Panc1 (cell line): ENCODE data around the gene ALDH1B1. TPM values are rescaled to one million over a fixed set of nuclear protein-coding genes. Genes with fewer than 3 reads are reported as not detected.

Source experiments
- ATAC-seq: fragments of 200-7000 bp; cut with Tn5 transposase; 2 replicates; pipeline ENCODE4 v1.9.1; 2020; ENCODE audit warnings: mild to moderate bottlenecking, moderate library complexity
- BruUV-seq: library from RNA; stranded (reverse); fragments of 400-500 nt; replicated peaks from 2 replicates; lab custom pipeline; 2021; lab: Mats Ljungman, UMichigan
- CTCF ChIA-PET: fragments of 300-600 bp; sonication (Branson Sonifier 250); formaldehyde crosslinking; loops from one replicate; lab custom pipeline; 2022; ENCODE audit warnings: antibody characterized with exemption; lab: Charles Lee
- POLR2A ChIA-PET: fragments of 300-600 bp; sonication (Branson Sonifier 250); formaldehyde crosslinking; loops from one replicate; lab custom pipeline; 2022; ENCODE audit warnings: antibody characterized with exemption; lab: Charles Lee
- DNase-seq: peaks from one replicate; pipeline ENCODE4 v3.0.0-alpha.2; 2010; ENCODE audit warnings: low read depth, low spot score
- H3K27ac ChIP-seq: 2 replicates; pipeline ENCODE4 v1.5.1; 2011; ENCODE audit warnings: mild to moderate bottlenecking, low read length, inconsistent platforms
- H3K27me3 ChIP-seq: fragments of 200-500 bp; sonication (Bioruptor generic); 2 replicates; pipeline ENCODE4 v1.6.0; 2014; ENCODE audit warnings: low read length, inconsistent platforms; ENCODE audit not compliant: control insufficient read depth, insufficient read depth
- H3K36me3 ChIP-seq: fragments of 200-500 bp; sonication (Bioruptor generic); 2 replicates; pipeline ENCODE4 v1.5.1; 2014; ENCODE audit warnings: inconsistent platforms, mild to moderate bottlenecking, low read length, moderate library complexity; ENCODE audit not compliant: control insufficient read depth, insufficient read depth
- H3K4me1 ChIP-seq: 2 replicates; pipeline ENCODE4 v1.5.1; 2011; ENCODE audit warnings: inconsistent platforms, mild to moderate bottlenecking, low read length, moderate library complexity; ENCODE audit not compliant: control insufficient read depth, insufficient read depth
- H3K4me3 ChIP-seq, 2 experiments: 2 replicates each; pipeline ENCODE4 v1.5.1; 2011 to 2012; ENCODE audit warnings: low read depth in 2 of 2, low read length in 2 of 2, mild to moderate bottlenecking in 2 of 2, inconsistent platforms in 1 of 2, moderate library complexity in 1 of 2
- H3K9me3 ChIP-seq: fragments of 200-500 bp; sonication (Bioruptor generic); 2 replicates; pipeline ENCODE4 v1.5.1; 2014; ENCODE audit warnings: low read depth, mild to moderate bottlenecking, inconsistent platforms, low read length, moderate library complexity; ENCODE audit not compliant: control insufficient read depth, insufficient read depth
- POLR2AphosphoS5 ChIP-seq: IDR thresholded peaks from 2 replicates; pipeline ENCODE4 v1.6.1; 2012; ENCODE audit warnings: mild to moderate bottlenecking, low read depth, low read length, moderate library complexity
- SIN3A ChIP-seq: IDR thresholded peaks from 2 replicates; pipeline ENCODE4 v1.6.1; 2012; ENCODE audit warnings: low read depth, mild to moderate bottlenecking, low read length, moderate library complexity, borderline replicate concordance; ENCODE audit not compliant: insufficient read depth
- TCF7L2 ChIP-seq: IDR thresholded peaks from 2 replicates; pipeline ENCODE4 v1.6.1; 2011; ENCODE audit warnings: mild to moderate bottlenecking, low read depth, low read length, inconsistent platforms
- in situ Hi-C: cut with HindIII; loops from 2 replicates; pipeline ENCODE4 v1.10.0; 2016; ENCODE audit warnings: low sequenced_read_pairs, low pct_unique_long_range_greater_than_20kb
- intact Hi-C: fragments of 100-400 bp; cut with micrococcal nuclease; formaldehyde crosslinking; loops from one replicate; pipeline ENCODE4 v1.10.0; 2022; ENCODE audit not compliant: unreplicated experiment
- total RNA-seq: library from RNA; stranded (reverse); gene quantifications from one replicate; pipeline ENCODE4 v1.2.1, GENCODE V29; 2021; ENCODE audit not compliant: unreplicated experiment
- TF ChIP-seq, protein P1 (sequence below): fragments of 450-650 bp; IDR thresholded peaks from 2 replicates; pipeline ENCODE4 v1.5.1; 2017; ENCODE audit warnings: mild to moderate bottlenecking
- TF ChIP-seq, protein P2 (sequence below), 2 experiments: IDR thresholded peaks; 2 replicates each; pipeline ENCODE4 v1.6.1; 2011 to 2012; ENCODE audit warnings: low read depth in 2 of 2, control low read depth in 1 of 2, low read length in 1 of 2, mild to moderate bottlenecking in 1 of 2, moderate library complexity in 1 of 2; ENCODE audit not compliant: insufficient read depth in 1 of 2

Gene ALDH1B1
- total RNA-seq, 1 experiment from 2014 or later: 34.2 TPM

DNA sequence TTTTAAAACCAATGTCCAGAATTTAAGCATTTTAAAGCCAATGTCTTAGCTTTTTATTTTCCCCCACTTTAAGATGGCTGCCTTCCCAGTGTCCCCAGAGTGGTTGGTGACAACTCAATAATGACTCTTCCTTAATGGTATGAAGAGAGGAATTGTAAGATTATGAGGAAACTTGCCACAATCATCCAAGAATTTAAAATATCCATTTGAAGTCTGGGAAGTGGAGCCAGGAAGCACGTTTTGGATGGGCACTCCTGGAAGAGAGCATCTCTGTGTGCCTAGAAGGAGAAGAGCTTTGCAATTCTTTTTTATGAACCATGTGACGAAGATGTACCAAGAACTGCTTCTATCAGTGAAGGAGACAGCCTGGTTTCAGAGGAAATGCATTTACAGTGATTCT lies 43.0 kb downstream of the ALDH1B1 start:
- Histone ChIP-seq H3K4me3 (no peak overlapping the region), H3K9me3 (no peaks in the 10 kb centered on the region), H3K4me1 (no peaks in the 10 kb centered on the region), H3K27me3 (no peaks in the 10 kb centered on the region), H3K27ac (no peak overlapping the region), H3K36me3 (no peaks in the 10 kb centered on the region)
- in situ Hi-C loops: no loop called here
- no peak for DNase-seq
- TF ChIP-seq, protein P1, sequence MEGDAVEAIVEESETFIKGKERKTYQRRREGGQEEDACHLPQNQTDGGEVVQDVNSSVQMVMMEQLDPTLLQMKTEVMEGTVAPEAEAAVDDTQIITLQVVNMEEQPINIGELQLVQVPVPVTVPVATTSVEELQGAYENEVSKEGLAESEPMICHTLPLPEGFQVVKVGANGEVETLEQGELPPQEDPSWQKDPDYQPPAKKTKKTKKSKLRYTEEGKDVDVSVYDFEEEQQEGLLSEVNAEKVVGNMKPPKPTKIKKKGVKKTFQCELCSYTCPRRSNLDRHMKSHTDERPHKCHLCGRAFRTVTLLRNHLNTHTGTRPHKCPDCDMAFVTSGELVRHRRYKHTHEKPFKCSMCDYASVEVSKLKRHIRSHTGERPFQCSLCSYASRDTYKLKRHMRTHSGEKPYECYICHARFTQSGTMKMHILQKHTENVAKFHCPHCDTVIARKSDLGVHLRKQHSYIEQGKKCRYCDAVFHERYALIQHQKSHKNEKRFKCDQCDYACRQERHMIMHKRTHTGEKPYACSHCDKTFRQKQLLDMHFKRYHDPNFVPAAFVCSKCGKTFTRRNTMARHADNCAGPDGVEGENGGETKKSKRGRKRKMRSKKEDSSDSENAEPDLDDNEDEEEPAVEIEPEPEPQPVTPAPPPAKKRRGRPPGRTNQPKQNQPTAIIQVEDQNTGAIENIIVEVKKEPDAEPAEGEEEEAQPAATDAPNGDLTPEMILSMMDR: no peak
- TF ChIP-seq POLR2AphosphoS5 (no peak), SIN3A (no peak), TCF7L2 (no peak)
- TF ChIP-seq, protein P2, sequence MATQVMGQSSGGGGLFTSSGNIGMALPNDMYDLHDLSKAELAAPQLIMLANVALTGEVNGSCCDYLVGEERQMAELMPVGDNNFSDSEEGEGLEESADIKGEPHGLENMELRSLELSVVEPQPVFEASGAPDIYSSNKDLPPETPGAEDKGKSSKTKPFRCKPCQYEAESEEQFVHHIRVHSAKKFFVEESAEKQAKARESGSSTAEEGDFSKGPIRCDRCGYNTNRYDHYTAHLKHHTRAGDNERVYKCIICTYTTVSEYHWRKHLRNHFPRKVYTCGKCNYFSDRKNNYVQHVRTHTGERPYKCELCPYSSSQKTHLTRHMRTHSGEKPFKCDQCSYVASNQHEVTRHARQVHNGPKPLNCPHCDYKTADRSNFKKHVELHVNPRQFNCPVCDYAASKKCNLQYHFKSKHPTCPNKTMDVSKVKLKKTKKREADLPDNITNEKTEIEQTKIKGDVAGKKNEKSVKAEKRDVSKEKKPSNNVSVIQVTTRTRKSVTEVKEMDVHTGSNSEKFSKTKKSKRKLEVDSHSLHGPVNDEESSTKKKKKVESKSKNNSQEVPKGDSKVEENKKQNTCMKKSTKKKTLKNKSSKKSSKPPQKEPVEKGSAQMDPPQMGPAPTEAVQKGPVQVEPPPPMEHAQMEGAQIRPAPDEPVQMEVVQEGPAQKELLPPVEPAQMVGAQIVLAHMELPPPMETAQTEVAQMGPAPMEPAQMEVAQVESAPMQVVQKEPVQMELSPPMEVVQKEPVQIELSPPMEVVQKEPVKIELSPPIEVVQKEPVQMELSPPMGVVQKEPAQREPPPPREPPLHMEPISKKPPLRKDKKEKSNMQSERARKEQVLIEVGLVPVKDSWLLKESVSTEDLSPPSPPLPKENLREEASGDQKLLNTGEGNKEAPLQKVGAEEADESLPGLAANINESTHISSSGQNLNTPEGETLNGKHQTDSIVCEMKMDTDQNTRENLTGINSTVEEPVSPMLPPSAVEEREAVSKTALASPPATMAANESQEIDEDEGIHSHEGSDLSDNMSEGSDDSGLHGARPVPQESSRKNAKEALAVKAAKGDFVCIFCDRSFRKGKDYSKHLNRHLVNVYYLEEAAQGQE (IDR thresholded peaks at IDR 0.05; ENCODE audit: insufficient read depth in 1 of 2, low read depth in 2 of 2, low read length in 1 of 2): no peak
- ATAC-seq: no peak
- BruUV-seq: no TSS peak
- intact Hi-C loops: no loop called here
- ChIA-PET CTCF (no interaction called here), POLR2A (no interaction called here)

DNA sequence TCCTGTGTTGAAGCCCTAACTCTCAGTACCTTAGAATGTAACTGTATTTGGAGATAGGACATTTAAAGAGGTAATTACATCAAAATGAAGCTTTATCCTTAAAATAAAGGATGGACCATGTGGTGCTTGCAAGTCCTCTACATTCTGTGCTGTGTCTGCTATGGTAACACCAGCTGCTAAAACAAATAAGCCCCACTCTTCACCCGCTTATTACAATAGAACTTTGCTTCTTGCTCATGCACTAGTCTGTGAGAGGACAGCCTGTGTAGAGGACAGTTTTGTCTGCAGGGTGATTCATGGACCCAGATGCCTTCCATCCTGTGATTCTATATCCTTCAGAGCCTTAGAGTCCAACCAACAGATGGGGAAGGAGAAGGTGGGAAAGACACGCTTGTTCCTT lies 44.2 kb downstream of the ALDH1B1 start:
- TF ChIP-seq, protein P1: no peak
- TF ChIP-seq SIN3A: no peak
- TF ChIP-seq, protein P2 (IDR thresholded peaks at IDR 0.05; ENCODE audit: insufficient read depth in 1 of 2, low read depth in 2 of 2, low read length in 1 of 2): no peak
- no peak for TF ChIP-seq POLR2AphosphoS5
- TF ChIP-seq TCF7L2: no peak
- DNase-seq (no peak), ATAC-seq (no peak)
- in situ Hi-C loops (no loop called here), intact Hi-C loops (no loop called here)
- H3K4me3 ChIP-seq: no peak overlapping the region
- no peaks in the 10 kb centered on the region for H3K27me3 ChIP-seq
- no peaks in the 10 kb centered on the region for H3K36me3 ChIP-seq
- CTCF ChIA-PET: no interaction called here
- no peak overlapping the region for H3K27ac ChIP-seq
- POLR2A ChIA-PET: interaction anchor here (0.6 kb wide), 1 partner anchor 907 kb away, joined by 3 read pairs; no protein-coding TSS in a partner anchor
- H3K9me3 ChIP-seq: no peaks in the 10 kb centered on the region
- H3K4me1 ChIP-seq: no peaks in the 10 kb centered on the region
- BruUV-seq: no TSS peak
